ENCODE measurements around the gene RDH16.
"Not testable (repeated sequence)": the region's sequence is repeated elsewhere in the genome, so short reads cannot be mapped to it uniquely, and the experiment has no call there.

The RDH16 gene

GRCh38 chr12:56947633-56948456, 9.6 kb downstream of the RDH16 start:
- H3K4me3 ChIP-seq (ENCODE audit: low read length): no peak overlapping the region
- H3K36me3 ChIP-seq (ENCODE audit: control insufficient read depth, low read length): no peaks in the 10 kb centered on the region
- no peak overlapping the region for H3K27ac ChIP-seq (ENCODE audit: low read depth, low read length)
- H3F3A ChIP-seq (ENCODE audit: control insufficient read depth, insufficient read depth): no peaks in the 10 kb centered on the region
- no peaks in the 10 kb centered on the region for H3K9me2 ChIP-seq (replicated peaks; ENCODE audit: control insufficient read depth, low read length)
- TF ChIP-seq EZH2phosphoT487 (IDR thresholded peaks at IDR 0.05; ENCODE audit: borderline replicate concordance, low read length) (no peak), CTCF (IDR thresholded peaks at IDR 0.05; ENCODE audit: low read depth, low read length, poor library complexity, severe bottlenecking) (no peak)
- H3K79me2 ChIP-seq (ENCODE audit: control insufficient read depth, low read length): no peaks in the 10 kb centered on the region
- H3K4me1 ChIP-seq (ENCODE audit: control insufficient read depth, low read length): no peaks in the 10 kb centered on the region
- peaks cover 6% of the 10 kb centered on the region; the same call in 1 of the 2 replicates for H3K27me3 ChIP-seq (ENCODE audit: control insufficient read depth, low read length)
- H3K4me2 ChIP-seq (ENCODE audit: low read length): no peak overlapping the region
- no peaks in the 10 kb centered on the region for H3K9me3 ChIP-seq (ENCODE audit: control insufficient read depth, insufficient read depth, low read length)
- H4K20me1 ChIP-seq (ENCODE audit: control insufficient read depth, insufficient read depth, low read depth, low read length): no peaks in the 10 kb centered on the region

- no peak for TF ChIP-seq EZH2phosphoT487 (IDR thresholded peaks at IDR 0.05; ENCODE audit: borderline replicate concordance, low read length)
- TF ChIP-seq CTCF (IDR thresholded peaks at IDR 0.05; ENCODE audit: low read depth, low read length, poor library complexity, severe bottlenecking): no peak
Measured at GRCh38 chr12:56943878-56944277, 13.5 kb downstream of the RDH16 start.

GRCh38 chr12:56943374-56943773, 14.0 kb downstream of the RDH16 start:
- H3F3A ChIP-seq (ENCODE audit: control insufficient read depth, insufficient read depth); H3K27ac ChIP-seq (ENCODE audit: low read depth, low read length); H3K4me2 ChIP-seq (ENCODE audit: low read length); H3K9me2 ChIP-seq (replicated peaks; ENCODE audit: control insufficient read depth, low read length); H3K9me3 ChIP-seq (ENCODE audit: control insufficient read depth, insufficient read depth, low read length); H3K4me1 ChIP-seq (ENCODE audit: control insufficient read depth, low read length); H4K20me1 ChIP-seq (ENCODE audit: control insufficient read depth, insufficient read depth, low read depth, low read length); H3K36me3 ChIP-seq (ENCODE audit: control insufficient read depth, low read length); H3K79me2 ChIP-seq (ENCODE audit: control insufficient read depth, low read length); H3K4me3 ChIP-seq (ENCODE audit: low read length); H3K27me3 ChIP-seq (ENCODE audit: control insufficient read depth, low read length): not testable (repeated sequence)

More at GRCh38 chr12:56943878-56944277, 13.5 kb downstream of the RDH16 start:
- Histone ChIP-seq H3K4me1 (ENCODE audit: control insufficient read depth, low read length) (no peaks in the 10 kb centered on the region), H4K20me1 (ENCODE audit: control insufficient read depth, insufficient read depth, low read depth, low read length) (no peaks in the 10 kb centered on the region), H3K36me3 (ENCODE audit: control insufficient read depth, low read length) (no peaks in the 10 kb centered on the region), H3K9me3 (ENCODE audit: control insufficient read depth, insufficient read depth, low read length) (no peaks in the 10 kb centered on the region), H3K4me2 (ENCODE audit: low read length) (no peak overlapping the region), H3F3A (ENCODE audit: control insufficient read depth, insufficient read depth) (no peaks in the 10 kb centered on the region), H3K27me3 (ENCODE audit: control insufficient read depth, low read length) (peaks cover 6% of the 10 kb centered on the region; the same call in 1 of the 2 replicates), H3K79me2 (ENCODE audit: control insufficient read depth, low read length) (no peaks in the 10 kb centered on the region), H3K9me2 (replicated peaks; ENCODE audit: control insufficient read depth, low read length) (no peaks in the 10 kb centered on the region), H3K4me3 (ENCODE audit: low read length) (no peak overlapping the region), H3K27ac (ENCODE audit: low read depth, low read length) (no peak overlapping the region)

- Histone ChIP-seq H3K9me3 (ENCODE audit: control insufficient read depth, insufficient read depth, low read length) (no peaks in the 10 kb centered on the region), H4K20me1 (ENCODE audit: control insufficient read depth, insufficient read depth, low read depth, low read length) (no peaks in the 10 kb centered on the region), H3K4me1 (ENCODE audit: control insufficient read depth, low read length) (no peaks in the 10 kb centered on the region), H3K36me3 (ENCODE audit: control insufficient read depth, low read length) (no peaks in the 10 kb centered on the region), H3K27ac (ENCODE audit: low read depth, low read length) (no peak overlapping the region), H3K79me2 (ENCODE audit: control insufficient read depth, low read length) (no peaks in the 10 kb centered on the region), H3K27me3 (ENCODE audit: control insufficient read depth, low read length) (peaks cover 6% of the 10 kb centered on the region; the same call in 1 of the 2 replicates), H3K9me2 (replicated peaks; ENCODE audit: control insufficient read depth, low read length) (no peaks in the 10 kb centered on the region), H3K4me3 (ENCODE audit: low read length) (no peak overlapping the region), H3F3A (ENCODE audit: control insufficient read depth, insufficient read depth) (no peaks in the 10 kb centered on the region), H3K4me2 (ENCODE audit: low read length) (no peak overlapping the region)
- TF ChIP-seq CTCF (IDR thresholded peaks at IDR 0.05; ENCODE audit: low read depth, low read length, poor library complexity, severe bottlenecking) (no peak), EZH2phosphoT487 (IDR thresholded peaks at IDR 0.05; ENCODE audit: borderline replicate concordance, low read length) (no peak)
Measured at GRCh38 chr12:56941299-56942017, 15.9 kb downstream of the RDH16 start.

- H3K9me3 ChIP-seq (ENCODE audit: control insufficient read depth, insufficient read depth, low read length); H3K79me2 ChIP-seq (ENCODE audit: control insufficient read depth, low read length); H3K4me3 ChIP-seq (ENCODE audit: low read length); H3F3A ChIP-seq (ENCODE audit: control insufficient read depth, insufficient read depth); H4K20me1 ChIP-seq (ENCODE audit: control insufficient read depth, insufficient read depth, low read depth, low read length); H3K4me1 ChIP-seq (ENCODE audit: control insufficient read depth, low read length); H3K4me2 ChIP-seq (ENCODE audit: low read length); H3K9me2 ChIP-seq (replicated peaks; ENCODE audit: control insufficient read depth, low read length); H3K27ac ChIP-seq (ENCODE audit: low read depth, low read length); H3K27me3 ChIP-seq (ENCODE audit: control insufficient read depth, low read length); H3K36me3 ChIP-seq (ENCODE audit: control insufficient read depth, low read length): not testable (repeated sequence)
Measured at GRCh38 chr12:56940942-56941298, 16.5 kb downstream of the RDH16 start.
